Esophagus squamous epithelium (tissue), 4 donors: ENCODE measurements around the gene AUTS2.

Experiments
- POLR2A ChIP-seq, 4 donors: fragments of 450-650 bp; IDR thresholded peaks; one replicate each; pipeline ENCODE4 v1.6.1; 2017; ENCODE audit warnings: antibody characterized with exemption in 4 of 4, mild to moderate bottlenecking in 4 of 4, moderate library complexity in 3 of 4
- TF ChIP-seq, protein P1 (sequence below), 6 experiments: fragments of 450-650 bp in 4 of 6; fragments of 200-600 bp in 2 of 6; sonication (generic) in 2 of 6; IDR thresholded peaks; one replicate each; pipeline ENCODE4 v1.5.1; 2016 to 2019; ENCODE audit warnings: antibody characterized with exemption in 6 of 6, mild to moderate bottlenecking in 4 of 6, moderate library complexity in 4 of 6

DNA sequence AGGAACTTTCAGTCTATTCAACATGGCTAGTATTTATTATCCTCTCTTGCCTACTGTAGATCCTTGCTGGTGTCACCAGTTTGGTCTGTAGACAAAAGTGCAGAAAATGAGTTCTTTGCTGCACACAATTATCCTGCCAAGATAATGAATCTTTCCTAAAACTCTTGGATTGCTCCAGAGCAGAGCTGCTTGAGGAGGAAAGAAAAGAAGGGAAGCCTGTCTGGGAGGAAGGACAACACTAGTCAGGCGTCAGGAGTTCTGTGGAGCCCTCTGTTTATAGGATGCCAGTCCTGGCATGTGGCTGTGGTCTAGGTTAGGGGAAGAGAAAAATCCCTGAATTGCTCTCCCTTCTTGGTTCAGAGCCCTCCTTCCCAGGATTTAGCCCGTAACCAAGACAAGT, 1103.7 kb downstream of the AUTS2 start:
- TF ChIP-seq, protein P1, sequence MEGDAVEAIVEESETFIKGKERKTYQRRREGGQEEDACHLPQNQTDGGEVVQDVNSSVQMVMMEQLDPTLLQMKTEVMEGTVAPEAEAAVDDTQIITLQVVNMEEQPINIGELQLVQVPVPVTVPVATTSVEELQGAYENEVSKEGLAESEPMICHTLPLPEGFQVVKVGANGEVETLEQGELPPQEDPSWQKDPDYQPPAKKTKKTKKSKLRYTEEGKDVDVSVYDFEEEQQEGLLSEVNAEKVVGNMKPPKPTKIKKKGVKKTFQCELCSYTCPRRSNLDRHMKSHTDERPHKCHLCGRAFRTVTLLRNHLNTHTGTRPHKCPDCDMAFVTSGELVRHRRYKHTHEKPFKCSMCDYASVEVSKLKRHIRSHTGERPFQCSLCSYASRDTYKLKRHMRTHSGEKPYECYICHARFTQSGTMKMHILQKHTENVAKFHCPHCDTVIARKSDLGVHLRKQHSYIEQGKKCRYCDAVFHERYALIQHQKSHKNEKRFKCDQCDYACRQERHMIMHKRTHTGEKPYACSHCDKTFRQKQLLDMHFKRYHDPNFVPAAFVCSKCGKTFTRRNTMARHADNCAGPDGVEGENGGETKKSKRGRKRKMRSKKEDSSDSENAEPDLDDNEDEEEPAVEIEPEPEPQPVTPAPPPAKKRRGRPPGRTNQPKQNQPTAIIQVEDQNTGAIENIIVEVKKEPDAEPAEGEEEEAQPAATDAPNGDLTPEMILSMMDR (IDR thresholded peaks at IDR 0.05), result no peak
- no peak for TF ChIP-seq POLR2A (IDR thresholded peaks at IDR 0.05)
